IMR-90 (cell line): ENCODE measurements around the gene ANKRD6.

ENCODE experiments used
- CEBPB ChIP-seq: IDR thresholded peaks from 2 replicates; pipeline ENCODE4 v1.6.1; 2012; ENCODE audit warnings: low read depth, low read length, improper control_type of control experiment
- CHD1 ChIP-seq: IDR thresholded peaks from 2 replicates; pipeline ENCODE4 v1.6.1; 2012; ENCODE audit warnings: low read depth, low read length, improper control_type of control experiment
- CTCF ChIP-seq: conservative IDR thresholded peaks from 2 replicates; pipeline ENCODE4 v1.5.1; 2012; ENCODE audit warnings: mild to moderate bottlenecking, low read depth, low read length, improper control_type of control experiment
- MAFK ChIP-seq: IDR thresholded peaks from 2 replicates; pipeline ENCODE4 v1.6.1; 2012; ENCODE audit warnings: low read depth, low read length, improper control_type of control experiment
- POLR2A ChIP-seq: IDR thresholded peaks from 2 replicates; pipeline ENCODE4 v1.6.1; 2012; ENCODE audit warnings: mild to moderate bottlenecking, low read depth, low read length
- RCOR1 ChIP-seq: IDR thresholded peaks from 2 replicates; pipeline ENCODE4 v1.6.1; 2012; ENCODE audit warnings: mild to moderate bottlenecking, low read length, improper control_type of control experiment; ENCODE audit not compliant: insufficient replicate concordance

- TF ChIP-seq CTCF (no peak), POLR2A (no peak), MAFK (no peak), CEBPB (no peak), RCOR1 (no peak), CHD1 (no peak)
Observed at GRCh38 chr6:89554106-89554505, 121.2 kb downstream of the ANKRD6 start.
